ENCODE data around the gene CREG1. TPM values are rescaled to one million over a fixed set of nuclear protein-coding genes. Genes with fewer than 3 reads are reported as not detected.

CREG1 gene
- total and polyA plus RNA-seq, 2 of the 8 experiments (the other 6 are each of a cell fraction or from before 2014, with no cell fraction given), result 29.8 to 30.1 TPM

GRCh38 chr1:167542109-167543032 lies 11.2 kb downstream of the CREG1 start (continued):
- no peak for TF ChIP-seq ATF2 (IDR thresholded peaks at IDR 0.05; ENCODE audit: low read length)
- TF ChIP-seq TBP (IDR thresholded peaks at IDR 0.05; ENCODE audit: low read depth, low read length), result no peak
- no peak for TF ChIP-seq POLR2AphosphoS5 (IDR thresholded peaks at IDR 0.05; ENCODE audit: low read depth, low read length)
- no peak for TF ChIP-seq TEAD4 (IDR thresholded peaks at IDR 0.05; ENCODE audit: low read depth, low read length)
- TF ChIP-seq CHD1 (IDR thresholded peaks at IDR 0.05; ENCODE audit: low read depth, low read length), result no peak
- no peak for TF ChIP-seq SP1 (IDR thresholded peaks at IDR 0.05; ENCODE audit: low read depth, low read length)
- TF ChIP-seq HDAC2 (IDR thresholded peaks at IDR 0.05; ENCODE audit: borderline replicate concordance in 1 of 2, low read depth in 2 of 2, low read length in 2 of 2), result no peak

All from H1 (cell line).